Naive thymus-derived CD4-positive, alpha-beta T cell (primary cell): ENCODE data around the gene PLCXD3. TPM values are rescaled to one million over a fixed set of nuclear protein-coding genes. Genes with fewer than 3 reads are reported as not detected.

Source experiments
- ATAC-seq: fragments of 150-1000 bp; cut with Tn5 transposase; 2 replicates; pipeline ENCODE4 v1.10.0; 2021; ENCODE audit warnings: mild to moderate bottlenecking, moderate library complexity
- CTCF ChIA-PET: fragments of 350-600 bp; sonication (Branson Sonifier 250); formaldehyde crosslinking; loops from one replicate; lab custom pipeline; 2021; ENCODE audit warnings: antibody characterized with exemption; lab: Charles Lee
- POLR2A ChIA-PET: fragments of 350-600 bp; sonication (Branson Sonifier 250); formaldehyde crosslinking; loops from one replicate; lab custom pipeline; 2021; ENCODE audit warnings: antibody characterized with exemption, inconsistent platforms; lab: Charles Lee
- DNase-seq, 9 donors: peaks; one replicate each; pipeline versions ENCODE4 v3.0.0 to v3.0.0-alpha.2; 2020 to 2022; ENCODE audit warnings: mixed read lengths in 1 of 9
- H3K27ac ChIP-seq: one replicate; pipeline ENCODE4 v1.7.0; 2013; ENCODE audit warnings: mild to moderate bottlenecking, low read depth, low read length, moderate library complexity
- H3K27me3 ChIP-seq, 2 donors: one replicate each; pipeline ENCODE4 v1.7.0; 2013; ENCODE audit warnings: low read length in 2 of 2, mild to moderate bottlenecking in 2 of 2, moderate library complexity in 2 of 2; ENCODE audit not compliant: control insufficient read depth in 2 of 2, insufficient read depth in 2 of 2
- H3K36me3 ChIP-seq, 3 experiments: 1 replicate in 2 of 3; 2 replicates in 1 of 3; pipeline ENCODE4 v1.7.0; 2013; ENCODE audit warnings: low read length in 3 of 3, mild to moderate bottlenecking in 3 of 3, moderate library complexity in 1 of 3; ENCODE audit not compliant: insufficient read depth in 3 of 3, control insufficient read depth in 2 of 3
- H3K4me1 ChIP-seq, 2 donors: one replicate each; pipeline ENCODE4 v1.7.0; 2013; ENCODE audit warnings: low read length in 2 of 2, mild to moderate bottlenecking in 2 of 2, moderate library complexity in 1 of 2; ENCODE audit not compliant: control insufficient read depth in 2 of 2, insufficient read depth in 2 of 2
- H3K4me3 ChIP-seq: 2 replicates; pipeline ENCODE4 v1.7.0; 2013; ENCODE audit warnings: mild to moderate bottlenecking, low read length
- H3K9me3 ChIP-seq, 3 experiments: 1 replicate in 2 of 3; 2 replicates in 1 of 3; pipeline ENCODE4 v1.7.0; 2013; ENCODE audit warnings: low read length in 3 of 3; ENCODE audit not compliant: control insufficient read depth in 2 of 3
- H3K27ac Mint-ChIP-seq, 9 donors: one replicate each; pipeline ENCODE4 v1.8.0; 2020 to 2022; ENCODE audit warnings: mixed read lengths in 9 of 9, mild to moderate bottlenecking in 8 of 9, moderate library complexity in 5 of 9, inconsistent platforms in 2 of 9
- H3K27me3 Mint-ChIP-seq, 5 donors: one replicate each; pipeline ENCODE4 v1.8.0; 2021 to 2022; ENCODE audit warnings: mixed read lengths in 5 of 5, mild to moderate bottlenecking in 1 of 5
- H3K36me3 Mint-ChIP-seq, 5 donors: one replicate each; pipeline ENCODE4 v1.8.0; 2020 to 2022; ENCODE audit warnings: mixed read lengths in 5 of 5, mild to moderate bottlenecking in 3 of 5, inconsistent platforms in 1 of 5
- H3K4me1 Mint-ChIP-seq, 7 donors: one replicate each; pipeline ENCODE4 v1.8.0; 2020 to 2022; ENCODE audit warnings: mixed read lengths in 7 of 7, mild to moderate bottlenecking in 3 of 7, inconsistent platforms in 1 of 7
- H3K4me3 Mint-ChIP-seq, 10 donors: one replicate each; pipeline ENCODE4 v1.8.0; 2020 to 2022; ENCODE audit warnings: mild to moderate bottlenecking in 10 of 10, mixed read lengths in 10 of 10, moderate library complexity in 6 of 10, inconsistent platforms in 2 of 10
- H3K9me3 Mint-ChIP-seq, 11 donors: one replicate each; pipeline ENCODE4 v1.8.0; 2020 to 2022; ENCODE audit warnings: mixed read lengths in 11 of 11, mild to moderate bottlenecking in 4 of 11, inconsistent platforms in 1 of 11, moderate library complexity in 1 of 11
- intact Hi-C, 2 donors: fragments of 100-400 bp; cut with micrococcal nuclease; formaldehyde crosslinking; loops; one replicate each; pipeline ENCODE4 v1.15.1; 2023
- polyA plus RNA-seq, 2 donors: library from polyadenylated mRNA; unstranded; fragments of 300-500 nt; fragmentation: Illumina TruSeq; gene quantifications; one replicate each; pipeline ENCODE4 v1.2.3, GENCODE V29; 2021
- total RNA-seq, 6 experiments: library from RNA in 5 of 6; stranded (reverse) in 5 of 6; gene quantifications; 1 replicate in 5 of 6; 2 replicates in 1 of 6; pipeline ENCODE4 v1.2.3 and lab custom pipeline; 2021 to 2026

Gene PLCXD3
- total RNA-seq (not detected), polyA plus RNA-seq (not detected), total RNA-seq (lab: John Stamatoyannopoulos, UW) (not detected)

GRCh38 chr5:41510176-41510831, at the start of gene PLCXD3:
PLCXD3 (minus strand) TSS chr5:41510601; CDS start chr5:41510526, 75 bp downstream.
- H3K27ac ChIP-seq = no peak within 1 kb of the TSS
- DNase-seq (no peak), ATAC-seq (no peak)
- H3K4me3 ChIP-seq = no peak within 1 kb of the TSS
- Mint-ChIP-seq H3K4me1 (peaks cover 0 to 6% (median 4%) of the 10 kb centered on the region in 7 donors), H3K27me3 (peaks cover 34 to 46% (median 42%) of the 10 kb centered on the region in 5 donors), H3K36me3 (peaks cover 0 to 4% (median 0%) of the 10 kb centered on the region in 5 donors), H3K9me3 (peaks cover 0 to 12% (median 3%) of the 10 kb centered on the region in 11 donors), H3K27ac (no peak within 1 kb of the TSS), H3K4me3 (peak within 1 kb of the TSS in 2 of 10 donors; percentile 23 to 43)
- no peaks in the 10 kb centered on the region for H3K4me1 ChIP-seq
- no peaks in the 10 kb centered on the region for H3K36me3 ChIP-seq
- intact Hi-C loops = no loop called here
- no peaks in the 10 kb centered on the region for H3K27me3 ChIP-seq
- CTCF ChIA-PET = no interaction called here
- no peaks in the 10 kb centered on the region for H3K9me3 ChIP-seq
- POLR2A ChIA-PET = no interaction called here

GRCh38 chr5:41559184-41559583, 48.8 kb upstream of the PLCXD3 start:
- H3K9me3 Mint-ChIP-seq = peaks cover 0 to 25% (median 6%) of the 10 kb centered on the region in 11 donors
- no peak for DNase-seq
- no peak overlapping the region for H3K4me3 ChIP-seq
- POLR2A ChIA-PET = no interaction called here
- H3K4me1 ChIP-seq = no peaks in the 10 kb centered on the region
- ATAC-seq = no peak
- H3K4me1 Mint-ChIP-seq = no peaks in the 10 kb centered on the region
- no peak overlapping the region for H3K4me3 Mint-ChIP-seq
- H3K36me3 Mint-ChIP-seq = no peaks in the 10 kb centered on the region
- H3K36me3 ChIP-seq = no peaks in the 10 kb centered on the region
- no peak overlapping the region for H3K27ac ChIP-seq
- CTCF ChIA-PET = no interaction called here
- no peaks in the 10 kb centered on the region for H3K27me3 ChIP-seq
- no peaks in the 10 kb centered on the region for H3K9me3 ChIP-seq
- no peak overlapping the region for H3K27ac Mint-ChIP-seq
- H3K27me3 Mint-ChIP-seq = no peaks in the 10 kb centered on the region
- intact Hi-C loops = no loop called here

- H3K27me3 Mint-ChIP-seq = no peaks in the 10 kb centered on the region
- CTCF ChIA-PET = no interaction called here
- no peak for DNase-seq
These were observed 47.9 kb upstream of the PLCXD3 start for GRCh38 chr5:41558295-41558694.

GRCh38 chr5:41547991-41548390, 37.6 kb upstream of the PLCXD3 start:
- Mint-ChIP-seq H3K4me1 (peaks cover 0 to 1% (median 0%) of the 10 kb centered on the region in 7 donors), H3K27ac (no peak overlapping the region), H3K4me3 (no peak overlapping the region), H3K27me3 (no peaks in the 10 kb centered on the region), H3K9me3 (peaks cover 2 to 19% (median 10%) of the 10 kb centered on the region in 11 donors), H3K36me3 (no peaks in the 10 kb centered on the region)
- CTCF ChIA-PET = no interaction called here
- POLR2A ChIA-PET = no interaction called here
- intact Hi-C loops = no loop called here
- no peak overlapping the region for H3K4me3 ChIP-seq
- H3K36me3 ChIP-seq = no peaks in the 10 kb centered on the region
- DNase-seq = no peak
- no peak for ATAC-seq
- H3K27ac ChIP-seq = no peak overlapping the region
- no peaks in the 10 kb centered on the region for H3K27me3 ChIP-seq
- no peaks in the 10 kb centered on the region for H3K9me3 ChIP-seq
- no peaks in the 10 kb centered on the region for H3K4me1 ChIP-seq

More at GRCh38 chr5:41558295-41558694, 47.9 kb upstream of the PLCXD3 start:
- H3K27ac Mint-ChIP-seq = no peak overlapping the region
- H3K36me3 Mint-ChIP-seq = no peaks in the 10 kb centered on the region
- Histone ChIP-seq H3K4me3 (no peak overlapping the region), H3K27ac (no peak overlapping the region), H3K4me1 (no peaks in the 10 kb centered on the region), H3K36me3 (no peaks in the 10 kb centered on the region), H3K27me3 (no peaks in the 10 kb centered on the region), H3K9me3 (no peaks in the 10 kb centered on the region)
- POLR2A ChIA-PET = no interaction called here
- ATAC-seq = no peak
- peaks cover 0 to 20% (median 4%) of the 10 kb centered on the region in 11 donors for H3K9me3 Mint-ChIP-seq
- no peak overlapping the region for H3K4me3 Mint-ChIP-seq
- H3K4me1 Mint-ChIP-seq = no peaks in the 10 kb centered on the region
- intact Hi-C loops = no loop called here

GRCh38 chr5:41542183-41542582, 31.8 kb upstream of the PLCXD3 start:
- Histone ChIP-seq H3K27me3 (no peaks in the 10 kb centered on the region), H3K9me3 (no peaks in the 10 kb centered on the region), H3K36me3 (no peaks in the 10 kb centered on the region), H3K4me3 (no peak overlapping the region), H3K27ac (no peak overlapping the region), H3K4me1 (no peaks in the 10 kb centered on the region)
- H3K27me3 Mint-ChIP-seq = no peaks in the 10 kb centered on the region
- no peak overlapping the region for H3K4me3 Mint-ChIP-seq
- no peaks in the 10 kb centered on the region for H3K4me1 Mint-ChIP-seq
- H3K9me3 Mint-ChIP-seq = peaks cover 0 to 18% (median 6%) of the 10 kb centered on the region in 11 donors
- DNase-seq (no peak), ATAC-seq (no peak)
- ChIA-PET POLR2A (no interaction called here), CTCF (no interaction called here)
- no peak overlapping the region for H3K27ac Mint-ChIP-seq
- intact Hi-C loops = no loop called here
- no peaks in the 10 kb centered on the region for H3K36me3 Mint-ChIP-seq

- no peaks in the 10 kb centered on the region for H3K9me3 ChIP-seq
- Mint-ChIP-seq H3K4me1 (no peaks in the 10 kb centered on the region), H3K9me3 (peaks cover 0 to 29% (median 10%) of the 10 kb centered on the region in 11 donors), H3K4me3 (no peak overlapping the region), H3K27ac (no peak overlapping the region), H3K27me3 (no peaks in the 10 kb centered on the region), H3K36me3 (peaks cover 0 to 3% (median 0%) of the 10 kb centered on the region in 5 donors)
- no peaks in the 10 kb centered on the region for H3K36me3 ChIP-seq
- DNase-seq (no peak), ATAC-seq (no peak)
- no peak overlapping the region for H3K4me3 ChIP-seq
- no peaks in the 10 kb centered on the region for H3K27me3 ChIP-seq
- ChIA-PET CTCF (no interaction called here), POLR2A (no interaction called here)
- intact Hi-C loops = no loop called here
- no peak overlapping the region for H3K27ac ChIP-seq
- no peaks in the 10 kb centered on the region for H3K4me1 ChIP-seq
These were observed 29.1 kb upstream of the PLCXD3 start for GRCh38 chr5:41539454-41539853.

GRCh38 chr5:41537581-41537980, 27.2 kb upstream of the PLCXD3 start:
- peaks cover 0 to 29% (median 10%) of the 10 kb centered on the region in 11 donors for H3K9me3 Mint-ChIP-seq
- no peaks in the 10 kb centered on the region for H3K27me3 Mint-ChIP-seq
- no peak overlapping the region for H3K4me3 Mint-ChIP-seq
- ATAC-seq = no peak
- no peaks in the 10 kb centered on the region for H3K27me3 ChIP-seq
- H3K4me3 ChIP-seq = no peak overlapping the region
- no peak overlapping the region for H3K27ac ChIP-seq
- no peaks in the 10 kb centered on the region for H3K9me3 ChIP-seq
- intact Hi-C loops = no loop called here
- H3K36me3 Mint-ChIP-seq = peaks cover 0 to 3% (median 0%) of the 10 kb centered on the region in 5 donors
- H3K36me3 ChIP-seq = no peaks in the 10 kb centered on the region
- no peak for DNase-seq
- no peak overlapping the region for H3K27ac Mint-ChIP-seq
- CTCF ChIA-PET = no interaction called here
- H3K4me1 ChIP-seq = no peaks in the 10 kb centered on the region
- H3K4me1 Mint-ChIP-seq = no peaks in the 10 kb centered on the region
- POLR2A ChIA-PET = no interaction called here
